ENCODE data around the gene ARX.

ARX gene

GRCh38 chrX:24996096-24996709 lies 19.6 kb downstream of the ARX start:
- no peak for DNase-seq

- DNase-seq: no peak
Measured at GRCh38 chrX:24993879-24994278, 21.9 kb downstream of the ARX start.

- no peak for DNase-seq
Measured at GRCh38 chrX:24990535-24990934, 25.2 kb downstream of the ARX start.

- no peak for DNase-seq
Measured at GRCh38 chrX:24988314-24988713, 27.5 kb downstream of the ARX start.

GRCh38 chrX:24987731-24988130 lies 28.0 kb downstream of the ARX start:
- DNase-seq: no peak

- DNase-seq: no peak
Measured at GRCh38 chrX:24985120-24985519, 30.6 kb downstream of the ARX start.

GRCh38 chrX:24983931-24984330 lies 31.8 kb downstream of the ARX start:
- DNase-seq: no peak

- no peak for DNase-seq
Measured at GRCh38 chrX:24982306-24982965, 33.3 kb downstream of the ARX start.

- DNase-seq: no peak
Measured at GRCh38 chrX:24981030-24981429, 34.7 kb downstream of the ARX start.

- DNase-seq: no peak
Measured at GRCh38 chrX:24979081-24979480, 36.7 kb downstream of the ARX start.

GRCh38 chrX:24969812-24970211 lies 46.0 kb downstream of the ARX start:
- DNase-seq: no peak

- DNase-seq: no peak
Measured at GRCh38 chrX:24965372-24965771, 50.4 kb downstream of the ARX start.

GRCh38 chrX:24963823-24964222 lies 51.9 kb downstream of the ARX start:
- no peak for DNase-seq

GRCh38 chrX:24961809-24962208 lies 54.0 kb downstream of the ARX start:
- DNase-seq: no peak

- no peak for DNase-seq
Measured at GRCh38 chrX:24956828-24957227, 58.9 kb downstream of the ARX start.

- DNase-seq: no peak
Measured at GRCh38 chrX:24955372-24955930, 60.3 kb downstream of the ARX start.

GRCh38 chrX:24954732-24955131 lies 61.0 kb downstream of the ARX start:
- DNase-seq: no peak
